Trophoblast cell (in vitro differentiated cells and primary cell): Measurements from ENCODE around the gene PDE1A.

Source experiments
- DNase-seq, 2 donors: peaks; one replicate each; pipeline ENCODE4 v3.0.0-alpha.2; 2016
- H2AFZ ChIP-seq: 2 replicates; pipeline ENCODE4 v1.6.1; 2013; ENCODE audit warnings: low read length, moderate library complexity, mild to moderate bottlenecking; ENCODE audit not compliant: insufficient read depth, poor library complexity
- H2AK5ac ChIP-seq: 2 replicates; pipeline ENCODE4 v1.6.1; 2013; ENCODE audit warnings: mild to moderate bottlenecking, low read length
- H2BK120ac ChIP-seq: 2 replicates; pipeline ENCODE4 v1.6.1; 2013; ENCODE audit warnings: low read length, mild to moderate bottlenecking, moderate library complexity; ENCODE audit not compliant: insufficient read depth, poor library complexity
- H2BK12ac ChIP-seq: 2 replicates; pipeline ENCODE4 v1.6.1; 2013; ENCODE audit warnings: mild to moderate bottlenecking, low read length, moderate library complexity
- H2BK5ac ChIP-seq: 2 replicates; pipeline ENCODE4 v1.6.1; 2013; ENCODE audit warnings: low read length, low read depth, moderate library complexity, mild to moderate bottlenecking; ENCODE audit not compliant: poor library complexity
- H3K14ac ChIP-seq: 2 replicates; pipeline ENCODE4 v1.6.1; 2013; ENCODE audit warnings: mild to moderate bottlenecking, low read length
- H3K18ac ChIP-seq: 2 replicates; pipeline ENCODE4 v1.6.1; 2013; ENCODE audit warnings: mild to moderate bottlenecking, low read length
- H3K23ac ChIP-seq: 2 replicates; pipeline ENCODE4 v1.6.1; 2013; ENCODE audit warnings: low read length
- H3K27ac ChIP-seq: 2 replicates; pipeline ENCODE4 v1.5.1; 2013; ENCODE audit warnings: low read depth, mild to moderate bottlenecking, inconsistent platforms, low read length, moderate library complexity
- H3K27me3 ChIP-seq: 2 replicates; pipeline ENCODE4 v1.6.1; 2013; ENCODE audit warnings: inconsistent platforms, mild to moderate bottlenecking, low read length, moderate library complexity; ENCODE audit not compliant: insufficient read depth
- H3K36me3 ChIP-seq, 2 experiments: 1 replicate in 1 of 2; 2 replicates in 1 of 2; pipeline ENCODE4 v1.6.1; 2013; ENCODE audit warnings: low read length in 2 of 2, mild to moderate bottlenecking in 2 of 2, moderate library complexity in 1 of 2; ENCODE audit not compliant: insufficient read depth in 2 of 2, control insufficient read depth in 1 of 2
- H3K4ac ChIP-seq: 2 replicates; pipeline ENCODE4 v1.6.1; 2013; ENCODE audit warnings: low read depth, mild to moderate bottlenecking, low read length, moderate library complexity
- H3K4me1 ChIP-seq, 2 experiments: 1 replicate in 1 of 2; 2 replicates in 1 of 2; pipeline ENCODE4 v1.6.1; 2013; ENCODE audit warnings: low read length in 2 of 2, mild to moderate bottlenecking in 2 of 2, moderate library complexity in 1 of 2; ENCODE audit not compliant: insufficient read depth in 2 of 2, control insufficient read depth in 1 of 2
- H3K4me2 ChIP-seq: 2 replicates; pipeline ENCODE4 v1.6.1; 2013; ENCODE audit warnings: inconsistent platforms, mild to moderate bottlenecking, low read length, moderate library complexity
- H3K4me3 ChIP-seq: 2 replicates; pipeline ENCODE4 v1.5.1; 2013; ENCODE audit warnings: mild to moderate bottlenecking, low read depth, low read length, inconsistent platforms
- H3K79me1 ChIP-seq: one replicate; pipeline ENCODE4 v1.6.1; 2013; ENCODE audit warnings: low read length
- H3K79me2 ChIP-seq: 2 replicates; pipeline ENCODE4 v1.6.1; 2013; ENCODE audit warnings: low read length, mild to moderate bottlenecking; ENCODE audit not compliant: control insufficient read depth, insufficient read depth, poor library complexity
- H3K9ac ChIP-seq: 2 replicates; pipeline ENCODE4 v1.6.1; 2013; ENCODE audit warnings: mild to moderate bottlenecking, low read length
- H3K9me3 ChIP-seq: 2 replicates; pipeline ENCODE4 v1.6.1; 2013; ENCODE audit warnings: low read depth, mild to moderate bottlenecking, control low read depth, inconsistent platforms, low read length; ENCODE audit not compliant: insufficient read depth
- H4K12ac ChIP-seq: 2 replicates; pipeline ENCODE4 v1.6.1; 2013; ENCODE audit warnings: low read depth, mild to moderate bottlenecking, low read length, moderate library complexity
- H4K8ac ChIP-seq: 2 replicates; pipeline ENCODE4 v1.6.1; 2013; ENCODE audit warnings: low read depth, mild to moderate bottlenecking, low read length, moderate library complexity
- H4K91ac ChIP-seq: one replicate; pipeline ENCODE4 v1.6.1; 2013; ENCODE audit warnings: low read depth, mild to moderate bottlenecking, low read length, moderate library complexity
- WGBS: extraction: QIAGEN DNeasy Blood & Tissue Kit; methylation state at CpG from one replicate; pipeline ENCODE4 v1.1.7; 2013; ENCODE audit warnings: missing lambda C conversion rate; ENCODE audit not compliant: insufficient read length, insufficient coverage; ENCODE audit errors: extremely low coverage; 5-methylcytosine and 5-hydroxymethylcytosine counted together

PDE1A gene

GRCh38 chr2:182426082-182426917 lies 536 bp downstream of the PDE1A start:
- peaks cover 0 to 3% of the 10 kb centered on the region in 2 experiments for H3K4me1 ChIP-seq
- no peak overlapping the region for H2BK120ac ChIP-seq
- no peak overlapping the region for H4K91ac ChIP-seq
- no peak overlapping the region for H2BK12ac ChIP-seq
- H2AFZ ChIP-seq: no peak overlapping the region
- no peak overlapping the region for H3K4ac ChIP-seq
- no peak overlapping the region for H3K4me3 ChIP-seq
- H3K18ac ChIP-seq: no peak overlapping the region
- no peak overlapping the region for H3K23ac ChIP-seq
- H3K9me3 ChIP-seq: no peaks in the 10 kb centered on the region
- no peaks in the 10 kb centered on the region for H3K36me3 ChIP-seq
- peak in 1 of 2 donors; percentile 35 for DNase-seq
- H2AK5ac ChIP-seq: no peak overlapping the region
- WGBS: no CpG with 5 or more reads among the region's 8 CpGs
- H3K79me1 ChIP-seq: no peaks in the 10 kb centered on the region
- H3K4me2 ChIP-seq: no peak overlapping the region
- no peaks in the 10 kb centered on the region for H3K79me2 ChIP-seq
- no peaks in the 10 kb centered on the region for H3K27me3 ChIP-seq
- no peak overlapping the region for H4K12ac ChIP-seq
- H2BK5ac ChIP-seq: no peak overlapping the region
- no peak overlapping the region for H4K8ac ChIP-seq
- H3K14ac ChIP-seq: no peak overlapping the region
- no peak overlapping the region for H3K27ac ChIP-seq
- H3K9ac ChIP-seq: no peak overlapping the region

GRCh38 chr2:182422864-182423263 lies 4.0 kb downstream of the PDE1A start:
- no peak overlapping the region for H2AK5ac ChIP-seq
- H2AFZ ChIP-seq: no peak overlapping the region
- peaks cover 0 to 6% of the 10 kb centered on the region in 2 experiments for H3K4me1 ChIP-seq
- no peaks in the 10 kb centered on the region for H3K79me1 ChIP-seq
- no peak overlapping the region for H3K4me3 ChIP-seq
- no peak overlapping the region for H4K12ac ChIP-seq
- no peaks in the 10 kb centered on the region for H3K79me2 ChIP-seq
- H3K23ac ChIP-seq: no peak overlapping the region
- no peak overlapping the region for H2BK12ac ChIP-seq
- no peak overlapping the region for H4K91ac ChIP-seq
- no peak for DNase-seq
- H3K27ac ChIP-seq: no peak overlapping the region
- no peak overlapping the region for H2BK120ac ChIP-seq
- H3K14ac ChIP-seq: no peak overlapping the region
- no peak overlapping the region for H3K4me2 ChIP-seq
- H2BK5ac ChIP-seq: no peak overlapping the region
- no peaks in the 10 kb centered on the region for H3K36me3 ChIP-seq
- no CpG with 5 or more reads among the region's 3 CpGs for WGBS
- H4K8ac ChIP-seq: no peak overlapping the region
- H3K4ac ChIP-seq: no peak overlapping the region
- no peaks in the 10 kb centered on the region for H3K9me3 ChIP-seq
- H3K27me3 ChIP-seq: no peaks in the 10 kb centered on the region
- no peak overlapping the region for H3K18ac ChIP-seq
- H3K9ac ChIP-seq: no peak overlapping the region

- Histone ChIP-seq H3K36me3 (no peaks in the 10 kb centered on the region), H2AFZ (no peak overlapping the region), H3K18ac (no peak overlapping the region), H3K27me3 (no peaks in the 10 kb centered on the region), H3K9me3 (no peaks in the 10 kb centered on the region), H3K79me1 (no peaks in the 10 kb centered on the region), H4K12ac (no peak overlapping the region), H3K79me2 (no peaks in the 10 kb centered on the region), H3K23ac (no peak overlapping the region), H3K14ac (no peak overlapping the region), H3K4ac (no peak overlapping the region), H3K27ac (no peak overlapping the region), H3K4me1 (peaks cover 0 to 4% of the 10 kb centered on the region in 2 experiments), H3K9ac (no peak overlapping the region), H2BK5ac (no peak overlapping the region), H3K4me3 (no peak overlapping the region), H3K4me2 (no peak overlapping the region), H4K8ac (no peak overlapping the region), H2BK12ac (no peak overlapping the region), H4K91ac (no peak overlapping the region), H2AK5ac (no peak overlapping the region), H2BK120ac (no peak overlapping the region)
- no CpG with 5 or more reads among the region's 5 CpGs for WGBS
- DNase-seq: no peak
These were observed 6.2 kb downstream of the PDE1A start for GRCh38 chr2:182420669-182421068.

- H3K79me2 ChIP-seq: no peaks in the 10 kb centered on the region
- no peaks in the 10 kb centered on the region for H3K9me3 ChIP-seq
- WGBS: no CpG with 5 or more reads among the region's 5 CpGs
- no peak overlapping the region for H3K18ac ChIP-seq
- no peak overlapping the region for H3K9ac ChIP-seq
- no peak overlapping the region for H4K91ac ChIP-seq
- H2AK5ac ChIP-seq: no peak overlapping the region
- H3K4me2 ChIP-seq: no peak overlapping the region
- no peak overlapping the region for H2BK5ac ChIP-seq
- no peak overlapping the region for H3K14ac ChIP-seq
- peaks cover 0 to 4% of the 10 kb centered on the region in 2 experiments for H3K4me1 ChIP-seq
- H3K4me3 ChIP-seq: no peak overlapping the region
- H4K8ac ChIP-seq: no peak overlapping the region
- H2BK12ac ChIP-seq: no peak overlapping the region
- no peak overlapping the region for H3K27ac ChIP-seq
- no peaks in the 10 kb centered on the region for H3K79me1 ChIP-seq
- H3K36me3 ChIP-seq: no peaks in the 10 kb centered on the region
- no peak for DNase-seq
- no peak overlapping the region for H3K4ac ChIP-seq
- no peak overlapping the region for H3K23ac ChIP-seq
- no peak overlapping the region for H2BK120ac ChIP-seq
- H2AFZ ChIP-seq: no peak overlapping the region
- H4K12ac ChIP-seq: no peak overlapping the region
- no peaks in the 10 kb centered on the region for H3K27me3 ChIP-seq
These were observed 10.0 kb downstream of the PDE1A start for GRCh38 chr2:182416861-182417260.
